ENCODE results near the gene PPP6R1.

The PPP6R1 gene

GRCh38 chr19:55259540-55260210, 858 bp upstream of the PPP6R1 start:
- no peak for DNase-seq (ENCODE audit: low read depth)

- no peak for DNase-seq (ENCODE audit: low read depth)
Measured at GRCh38 chr19:55258476-55258827, 365 bp downstream of the PPP6R1 start.

- DNase-seq (ENCODE audit: low read depth) = no peak
Measured at GRCh38 chr19:55257461-55258420, 1.1 kb downstream of the PPP6R1 start.

GRCh38 chr19:55256562-55257460, 2.0 kb downstream of the PPP6R1 start:
- DNase-seq (ENCODE audit: low read depth) = no peak

- no peak for DNase-seq (ENCODE audit: low read depth)
Measured at GRCh38 chr19:55255618-55256423, 3.0 kb downstream of the PPP6R1 start.

GRCh38 chr19:55254625-55254977, 4.2 kb downstream of the PPP6R1 start:
- DNase-seq (ENCODE audit: low read depth) = no peak

GRCh38 chr19:55253842-55254624, 4.8 kb downstream of the PPP6R1 start:
- no peak for DNase-seq (ENCODE audit: low read depth)

GRCh38 chr19:55252760-55253663, 5.8 kb downstream of the PPP6R1 start:
- no peak for DNase-seq (ENCODE audit: low read depth)

GRCh38 chr19:55251341-55252081, 7.3 kb downstream of the PPP6R1 start:
- no peak for DNase-seq (ENCODE audit: low read depth)

- no peak for DNase-seq (ENCODE audit: low read depth)
Measured at GRCh38 chr19:55250262-55251036, 8.4 kb downstream of the PPP6R1 start.

- DNase-seq (ENCODE audit: low read depth) = no peak
Measured at GRCh38 chr19:55249841-55250240, 9.0 kb downstream of the PPP6R1 start.

GRCh38 chr19:55248704-55249103, 10.1 kb downstream of the PPP6R1 start:
- DNase-seq (ENCODE audit: low read depth) = no peak

GRCh38 chr19:55248166-55248675, 10.6 kb downstream of the PPP6R1 start:
- DNase-seq (ENCODE audit: low read depth) = no peak

GRCh38 chr19:55247621-55248099, 11.2 kb downstream of the PPP6R1 start:
- no peak for DNase-seq (ENCODE audit: low read depth)

- no peak for DNase-seq (ENCODE audit: low read depth)
Measured at GRCh38 chr19:55246462-55247451, 12.1 kb downstream of the PPP6R1 start.

- no peak for DNase-seq (ENCODE audit: low read depth)
Measured at GRCh38 chr19:55245236-55245904, 13.4 kb downstream of the PPP6R1 start.
